GM21717 (cell line): ENCODE results near the gene SPATS2.
A peak's percentile ranks its signal among the peaks of the same experiment; 100 is the strongest.

Source experiments
- ATAC-seq: cut with Tn5 transposase; IDR thresholded peaks from one replicate; pipeline ENCODE4 v1.9.1; 2021; ENCODE audit warnings: mild to moderate bottlenecking, moderate library complexity; ENCODE audit not compliant: unreplicated experiment

The SPATS2 gene

GRCh38 chr12:49335955-49336644, 31.2 kb upstream of the SPATS2 start:
- ATAC-seq: no peak

- peak; percentile 51 for ATAC-seq
Measured at GRCh38 chr12:49336645-49337584, 30.3 kb upstream of the SPATS2 start, which contains the start of gene C1QL4. C1QL4 (minus strand) TSS chr12:49337188; CDS start chr12:49336477, 711 bp downstream.

DNA sequence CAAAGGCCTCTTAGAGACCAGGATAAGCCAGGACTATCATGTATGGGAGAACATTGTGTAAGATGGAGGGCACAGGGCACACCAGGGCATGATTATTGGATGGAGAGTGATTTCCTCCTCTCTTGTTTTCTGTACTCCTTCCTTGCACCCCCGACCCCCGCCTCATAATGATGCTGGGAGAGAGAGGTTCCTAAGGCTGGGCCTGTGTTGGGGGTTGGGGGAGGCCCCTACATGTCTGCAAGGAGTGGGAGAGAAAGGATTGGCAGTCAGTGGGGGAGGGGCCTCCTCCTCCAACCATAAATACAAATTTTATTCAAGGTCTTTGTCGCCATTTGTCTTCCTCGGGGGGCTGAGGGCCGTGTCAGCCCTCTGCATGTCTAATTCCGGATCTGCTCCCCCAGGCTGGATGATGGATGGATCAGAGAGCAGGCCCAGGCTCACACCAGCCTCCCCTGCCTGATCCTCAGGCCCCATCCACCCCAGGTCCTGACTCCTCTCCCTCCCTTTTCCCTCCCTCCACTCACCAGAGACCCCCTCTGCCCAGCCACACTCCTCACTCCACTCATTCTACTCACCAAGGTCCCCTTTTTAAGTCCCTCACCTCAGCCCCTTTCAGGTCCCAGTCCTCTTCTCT, 28.3 kb upstream of the SPATS2 start:
- no peak for ATAC-seq

- no peak for ATAC-seq
Measured at GRCh38 chr12:49339464-49339861, 27.8 kb upstream of the SPATS2 start.

DNA sequence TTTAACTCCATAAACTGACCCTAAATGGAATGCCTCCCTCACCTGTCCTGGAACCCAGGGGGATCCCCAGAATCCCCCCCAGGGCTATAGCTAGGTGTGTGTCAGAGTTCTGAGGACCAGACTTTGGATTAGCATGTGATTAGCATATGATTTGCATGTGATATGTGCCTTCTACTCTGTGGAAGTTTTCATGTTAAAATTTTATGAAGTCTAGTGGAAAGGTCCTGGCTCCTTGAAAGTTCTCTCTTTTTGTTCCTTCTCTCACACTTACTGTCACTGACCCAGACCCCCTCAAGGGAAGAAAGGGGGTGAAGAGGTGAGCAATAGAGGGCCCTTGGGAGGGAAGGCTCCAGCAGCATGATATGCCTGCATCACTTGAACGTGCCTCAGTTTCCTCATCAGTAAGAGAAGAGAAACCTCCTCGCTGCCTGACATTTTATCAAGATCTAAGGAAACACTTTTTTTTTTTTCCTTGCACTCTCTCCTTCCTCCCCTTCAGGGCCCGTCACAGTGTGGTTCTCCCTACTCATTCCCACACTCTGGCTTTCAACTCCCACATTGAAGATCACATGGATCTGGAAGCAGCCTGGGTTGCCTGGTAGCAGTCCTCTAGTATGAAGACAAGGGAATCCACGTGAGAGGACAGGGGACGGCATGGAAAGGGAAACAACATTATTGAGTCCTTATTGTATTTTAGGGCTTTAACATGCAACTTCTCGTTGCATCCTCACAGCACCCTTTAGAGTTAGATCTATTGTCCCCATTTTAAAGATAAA, 27.0 kb upstream of the SPATS2 start:
- ATAC-seq: no peak

GRCh38 chr12:49340971-49341776, 26.1 kb upstream of the SPATS2 start:
- no peak for ATAC-seq

DNA sequence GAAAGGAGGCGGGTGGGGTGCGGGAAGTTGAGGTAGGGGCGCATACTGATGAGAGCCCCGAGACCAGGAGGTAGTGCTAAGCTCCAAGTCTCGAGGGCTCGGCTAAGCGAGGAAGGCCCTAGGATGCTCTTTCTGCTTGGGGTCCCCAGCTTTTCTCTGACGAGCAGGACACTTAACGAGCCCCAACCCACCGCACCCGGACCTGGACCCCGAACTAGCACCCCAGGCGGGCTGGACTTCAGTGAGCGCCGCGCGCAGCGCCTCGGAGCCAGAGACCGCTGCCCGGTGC, 25.5 kb upstream of the SPATS2 start:
- ATAC-seq: no peak

GRCh38 chr12:49342066-49342913, 25.0 kb upstream of the SPATS2 start:
- peak; percentile 48 for ATAC-seq

- ATAC-seq: no peak
Measured at GRCh38 chr12:49342914-49343731, 24.1 kb upstream of the SPATS2 start.

GRCh38 chr12:49344486-49345050, 22.7 kb upstream of the SPATS2 start:
- ATAC-seq: no peak

GRCh38 chr12:49345051-49345824, 22.0 kb upstream of the SPATS2 start:
- no peak for ATAC-seq

GRCh38 chr12:49345825-49346658, 21.2 kb upstream of the SPATS2 start:
- no peak for ATAC-seq

DNA sequence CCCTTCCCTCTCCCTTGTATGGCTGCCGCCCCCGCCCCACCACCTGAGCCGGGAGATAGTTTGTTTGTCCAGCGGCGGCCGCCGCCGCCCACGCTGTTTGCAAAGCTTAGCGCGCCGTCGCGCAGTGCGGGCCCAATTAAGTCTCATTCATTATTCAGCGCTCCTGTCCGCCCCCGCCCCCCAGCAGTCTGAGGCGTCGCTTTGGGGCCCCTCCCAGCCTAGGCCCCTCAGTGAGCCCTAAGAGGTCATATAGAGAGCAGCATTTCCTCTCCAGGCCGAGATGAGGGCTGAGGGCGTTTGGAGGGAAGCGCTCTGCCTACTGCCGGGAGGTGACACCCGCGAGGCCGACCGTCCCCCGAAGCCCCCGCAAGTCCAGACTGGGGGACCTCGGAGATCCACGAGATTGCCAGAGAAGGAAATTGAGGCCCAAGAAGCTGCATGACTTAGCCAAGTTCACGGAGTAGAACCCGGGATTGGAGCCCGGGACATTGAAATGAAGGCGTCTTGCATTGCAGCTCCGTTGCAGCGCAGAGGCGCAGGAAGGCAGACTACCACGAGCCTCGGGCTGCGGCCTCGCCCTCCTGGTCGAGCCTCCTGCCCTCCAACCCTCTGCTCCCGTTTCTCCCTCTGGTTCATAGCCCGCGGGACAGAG, 20.5 kb upstream of the SPATS2 start, which contains the start of gene DNAJC22:
Gene DNAJC22 (plus strand): TSS at position 230 of the 652 bp plus-strand sequence. CDS start 1,985 bp downstream, outside the sequence.
- no peak for ATAC-seq

GRCh38 chr12:49347311-49348193, 19.7 kb upstream of the SPATS2 start:
- ATAC-seq: no peak

- no peak for ATAC-seq
Measured at GRCh38 chr12:49348781-49349180, 18.5 kb upstream of the SPATS2 start.
